DMS53 treated with DMSO at 0.1 percent for 48 hours (cell line): Measurements from ENCODE around the gene CREB5.
"Not testable (repeated sequence)": the region's sequence is repeated elsewhere in the genome, so short reads cannot be mapped to it uniquely, and the experiment has no call there.

Experiments used
- DNase-seq: peaks from one replicate; lab custom pipeline; 2025; ENCODE audit not compliant: unreplicated experiment; lab: John Stamatoyannopoulos, UW

Gene CREB5

DNA sequence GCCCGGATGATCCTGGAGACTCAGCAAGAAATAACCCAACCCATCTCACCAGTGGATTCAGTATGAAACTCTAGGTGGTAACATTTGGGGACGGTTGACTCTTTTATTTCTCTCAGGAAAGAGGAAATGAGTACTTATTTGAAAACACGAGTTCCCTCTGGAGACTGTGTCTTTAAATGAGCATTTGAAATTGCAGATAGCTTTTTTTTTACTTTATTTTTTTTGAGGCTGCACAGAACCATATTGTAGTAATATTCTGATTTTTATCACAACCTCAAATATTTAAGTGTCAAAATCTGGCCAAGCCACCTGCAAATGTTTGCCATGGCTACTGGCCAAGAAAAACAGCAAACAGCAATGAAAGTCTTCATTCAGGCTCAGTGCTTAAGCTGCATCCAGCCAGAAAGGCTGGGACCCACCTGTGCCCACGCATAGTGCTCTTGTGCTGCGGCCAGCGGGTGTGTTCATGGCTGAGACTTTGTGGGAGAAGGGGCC, 160.8 kb downstream of the CREB5 start:
- DNase-seq = peak; percentile 93

DNA sequence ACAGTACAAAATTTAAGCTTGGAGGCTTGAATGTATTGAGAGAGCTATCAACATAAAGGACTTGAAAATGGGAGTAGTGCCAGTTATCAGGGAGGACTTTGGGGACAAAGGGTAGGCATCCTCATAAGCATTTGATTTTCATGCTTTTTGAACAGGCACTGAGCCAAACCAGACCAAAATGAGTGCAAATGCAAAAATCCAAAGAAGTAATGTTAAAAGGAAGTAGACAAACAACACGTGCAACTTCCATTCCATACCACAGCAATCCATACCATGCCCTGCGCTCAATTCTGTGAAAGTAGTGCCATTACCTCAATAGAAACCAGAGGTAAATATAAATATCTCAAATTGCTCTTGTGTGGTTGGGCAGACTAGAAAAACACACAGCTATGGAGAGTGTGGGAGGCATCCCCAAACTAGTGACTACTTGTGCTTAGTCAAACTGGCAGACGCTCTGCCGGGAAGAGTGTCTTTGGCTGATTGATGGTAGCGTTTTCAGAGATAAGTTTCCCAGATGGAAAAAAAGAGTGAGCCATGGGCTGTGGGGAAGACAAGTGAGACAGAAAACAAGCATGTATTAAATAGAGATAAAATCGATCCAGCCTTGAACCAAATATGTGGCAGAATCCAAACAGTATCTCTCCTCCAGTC, 161.5 kb downstream of the CREB5 start:
- no peak for DNase-seq

DNA sequence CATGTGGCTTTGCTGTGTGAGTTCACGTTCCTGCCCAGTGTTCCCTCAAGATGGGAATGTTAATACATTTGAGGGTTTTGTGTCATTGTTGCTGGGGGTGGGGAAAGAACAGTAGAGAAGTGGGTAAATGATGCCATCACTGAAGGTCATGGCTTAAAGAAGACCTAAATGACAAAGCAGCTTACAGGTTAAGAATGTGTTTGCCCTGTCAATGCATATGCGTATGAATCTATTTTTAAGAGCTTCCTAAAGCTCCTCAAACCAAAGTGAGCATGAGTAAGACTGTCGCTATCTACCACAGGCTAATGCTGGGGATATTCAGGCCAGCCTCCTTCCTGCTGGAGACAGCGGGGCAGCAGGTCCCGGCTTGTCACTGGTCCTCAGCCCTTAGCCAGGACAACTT, 162.9 kb downstream of the CREB5 start:
- DNase-seq = no peak

GRCh38 chr7:28576656-28577055, 164.3 kb downstream of the CREB5 start:
- no peak for DNase-seq

DNA sequence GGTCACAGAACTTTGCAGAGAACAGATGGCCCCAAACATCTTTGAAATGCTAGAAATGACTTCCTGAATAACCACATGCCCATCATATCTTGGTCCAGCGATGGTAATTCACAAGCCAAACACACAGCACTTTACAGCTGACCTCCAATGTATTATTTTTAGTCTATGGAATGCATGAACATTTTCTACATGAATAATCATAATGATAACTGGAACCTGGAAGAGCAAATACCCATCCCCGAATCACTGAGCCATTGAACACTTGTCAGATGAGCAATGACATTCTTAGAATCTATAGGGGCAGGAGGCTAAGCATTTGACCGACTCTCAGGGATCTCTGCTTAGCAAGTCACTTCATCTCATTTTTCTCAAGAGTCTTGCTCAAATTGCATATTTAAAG, 167.3 kb downstream of the CREB5 start:
- no peak for DNase-seq

- DNase-seq = no peak
Observed at GRCh38 chr7:28580665-28581064, 168.3 kb downstream of the CREB5 start.

GRCh38 chr7:28581351-28581750, 169.0 kb downstream of the CREB5 start:
- no peak for DNase-seq

- DNase-seq = no peak
Observed at GRCh38 chr7:28582226-28582625, 169.9 kb downstream of the CREB5 start.

- no peak for DNase-seq
Observed at GRCh38 chr7:28584235-28584634, 171.9 kb downstream of the CREB5 start.

DNA sequence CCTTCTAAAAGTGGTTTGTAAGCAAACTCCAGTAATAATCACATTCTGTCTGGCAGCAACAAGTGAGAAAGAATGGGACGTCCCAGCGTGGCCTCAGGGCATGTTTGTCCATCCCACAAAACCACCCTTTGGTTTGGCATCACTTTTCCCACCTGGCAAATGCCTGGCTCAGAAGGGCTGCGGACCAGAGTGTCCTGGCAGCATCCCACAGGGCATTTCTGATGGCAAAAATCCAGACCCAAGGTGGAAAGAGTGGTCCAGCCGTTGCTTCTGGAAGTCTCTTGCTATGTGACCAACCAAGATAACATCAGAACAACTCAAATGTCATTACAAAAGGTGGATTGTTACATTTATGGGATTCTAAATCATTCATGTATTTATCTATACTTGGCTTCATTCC, 174.4 kb downstream of the CREB5 start:
- DNase-seq = no peak

- DNase-seq = no peak
Observed at GRCh38 chr7:28587211-28587610, 174.9 kb downstream of the CREB5 start.

GRCh38 chr7:28588602-28589001, 176.3 kb downstream of the CREB5 start:
- DNase-seq = no peak

- DNase-seq = no peak
Observed at GRCh38 chr7:28591041-28591674, 178.8 kb downstream of the CREB5 start.

DNA sequence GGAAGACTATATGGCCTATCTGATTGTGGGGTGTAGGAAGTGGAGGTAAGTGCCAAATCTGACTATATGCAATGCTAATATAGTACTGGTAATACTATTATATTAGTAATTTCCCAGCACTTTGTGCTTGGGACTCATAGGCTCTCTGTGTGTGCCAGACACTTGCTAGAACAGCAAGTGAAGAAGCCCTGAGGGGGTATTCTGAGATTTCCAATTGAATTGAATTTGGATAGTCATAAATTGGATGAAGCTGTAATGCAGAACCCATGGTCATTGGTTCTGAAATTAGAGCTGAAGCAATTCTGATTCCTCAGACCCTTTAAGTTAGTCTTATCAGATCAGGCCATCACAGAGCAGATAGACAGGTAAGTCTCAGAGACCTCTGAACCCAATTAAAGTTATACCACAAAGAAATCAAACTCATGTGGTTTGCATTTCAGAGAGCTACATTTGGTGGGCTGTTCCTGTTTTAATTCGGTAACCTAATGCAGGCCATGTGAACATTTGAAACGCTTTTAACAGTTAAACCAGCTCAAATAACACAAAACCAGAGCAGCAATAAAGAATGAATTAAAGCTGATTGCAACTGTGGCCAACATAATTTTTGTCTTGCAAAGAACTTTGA, 179.5 kb downstream of the CREB5 start:
- no peak for DNase-seq

DNA sequence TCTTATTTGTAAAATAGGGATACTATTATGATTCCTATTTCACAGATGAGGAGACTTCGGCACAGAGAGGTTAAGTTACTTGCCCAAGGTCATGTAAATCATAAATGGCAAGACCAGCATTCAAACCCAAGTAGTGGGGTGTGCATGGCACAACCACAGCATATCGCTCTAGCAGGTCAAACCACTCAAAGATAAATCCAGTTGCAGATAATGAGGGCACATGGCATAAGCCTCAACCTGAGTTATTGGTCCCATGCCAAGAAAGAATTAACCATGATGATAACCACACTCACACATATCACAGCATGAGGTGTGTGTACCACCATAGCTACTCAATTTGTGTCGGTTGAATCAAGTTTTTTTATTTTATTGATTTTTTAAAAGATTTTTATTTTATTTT, 180.5 kb downstream of the CREB5 start:
- DNase-seq = no peak

DNA sequence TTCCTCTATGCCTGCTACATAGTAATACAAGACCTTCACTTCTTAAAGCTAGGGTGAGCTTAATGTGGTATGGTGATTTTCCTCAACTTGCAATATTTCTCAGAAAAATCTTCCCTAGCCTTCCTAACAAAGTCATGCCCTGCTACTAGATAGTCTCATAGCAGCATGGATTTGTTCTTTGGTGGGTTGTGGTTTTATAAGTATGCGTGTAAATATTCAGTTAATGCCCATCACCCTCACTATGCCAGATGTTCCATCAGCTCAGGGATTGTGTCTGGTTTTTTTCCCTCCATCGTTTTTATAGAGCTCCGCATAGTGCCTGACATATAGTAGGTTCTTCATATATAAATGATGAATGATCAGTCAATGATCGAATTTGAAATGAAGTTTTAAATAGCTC, 182.8 kb downstream of the CREB5 start:
- no peak for DNase-seq

- no peak for DNase-seq
Observed at GRCh38 chr7:28595801-28596200, 183.5 kb downstream of the CREB5 start.

DNA sequence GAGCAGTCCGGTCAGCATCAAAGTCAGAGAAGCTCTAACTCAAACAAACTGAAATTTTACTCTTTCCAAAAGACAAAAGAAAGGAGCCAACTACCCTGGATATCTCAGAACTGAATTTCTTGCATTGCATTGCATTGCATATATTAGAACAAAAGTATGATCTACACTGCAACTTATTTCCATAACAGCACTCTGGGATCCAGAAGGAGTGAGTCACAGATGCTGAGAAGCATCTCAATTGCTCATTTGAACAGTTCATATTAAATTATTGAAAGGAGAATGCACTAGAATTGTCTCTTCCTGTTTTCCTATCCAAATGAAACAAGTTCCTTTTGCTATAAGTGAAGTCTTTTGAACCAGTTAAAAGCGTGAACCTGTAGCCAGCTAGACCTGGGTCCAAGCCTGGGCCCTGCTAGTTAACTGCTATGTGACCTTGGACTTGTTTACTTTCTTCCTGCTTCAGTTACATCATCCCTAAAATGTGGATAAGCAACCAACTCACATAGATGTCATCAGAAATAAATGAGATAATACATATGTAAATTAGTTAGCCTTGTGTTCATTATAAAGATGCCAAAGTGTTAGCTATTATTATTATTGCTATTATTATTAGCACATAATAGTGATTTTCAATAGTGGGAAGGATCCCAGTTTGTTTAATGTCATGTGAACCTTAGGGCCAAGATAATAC, 184.1 kb downstream of the CREB5 start:
- no peak for DNase-seq

- no peak for DNase-seq
Observed at GRCh38 chr7:28597284-28597683, 185.0 kb downstream of the CREB5 start.

DNA sequence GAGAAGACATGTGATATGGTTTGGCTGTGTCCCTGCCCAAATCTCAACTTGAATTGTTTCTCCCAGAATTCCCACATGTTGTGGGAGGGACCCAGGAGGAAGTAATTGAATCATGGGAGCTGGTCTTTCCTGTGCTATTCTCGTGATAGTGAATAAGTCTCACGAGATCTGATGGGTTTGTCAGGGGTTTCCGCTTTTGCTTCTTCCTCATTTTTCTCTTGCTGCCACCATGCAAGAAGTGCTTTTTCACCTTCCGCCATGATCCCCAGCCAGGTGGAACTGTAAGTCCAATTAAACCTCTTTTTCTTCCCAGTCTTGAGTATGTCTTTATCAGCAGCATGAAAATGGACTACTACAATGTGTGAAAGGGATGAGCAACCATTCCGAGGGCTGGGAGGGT, 185.7 kb downstream of the CREB5 start:
- DNase-seq = not testable (repeated sequence)

DNA sequence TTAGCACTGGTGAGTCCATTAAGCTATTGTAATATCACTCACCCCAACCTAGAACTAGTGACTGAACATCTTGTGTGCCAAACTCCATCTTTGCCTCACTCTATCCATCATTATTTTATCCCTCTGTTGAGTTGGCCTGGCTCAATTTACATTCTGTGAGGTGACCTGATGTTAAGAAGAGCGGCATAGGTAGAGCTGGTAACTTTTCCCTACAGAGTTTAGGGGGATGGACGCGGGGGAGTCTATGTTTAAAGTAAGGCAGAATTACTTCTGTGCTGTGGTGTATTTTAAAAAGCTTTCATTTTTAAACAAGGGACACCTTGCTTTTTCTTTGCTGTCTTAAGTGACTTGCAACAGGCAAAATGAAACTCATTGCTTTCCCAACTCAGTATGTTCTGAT, 186.3 kb downstream of the CREB5 start:
- no peak for DNase-seq

GRCh38 chr7:28599411-28599810, 187.1 kb downstream of the CREB5 start:
- no peak for DNase-seq
